Measurements from ENCODE around the gene DIRAS1. TPM values are rescaled to one million over a fixed set of nuclear protein-coding genes. Genes with fewer than 3 reads are reported as not detected.
A peak's percentile ranks its signal among the peaks of the same experiment; 100 is the strongest.

DIRAS1 gene
- total and polyA plus RNA-seq, 12 donors, result 0.09 to 4.8 (median 1.8) TPM

DNA sequence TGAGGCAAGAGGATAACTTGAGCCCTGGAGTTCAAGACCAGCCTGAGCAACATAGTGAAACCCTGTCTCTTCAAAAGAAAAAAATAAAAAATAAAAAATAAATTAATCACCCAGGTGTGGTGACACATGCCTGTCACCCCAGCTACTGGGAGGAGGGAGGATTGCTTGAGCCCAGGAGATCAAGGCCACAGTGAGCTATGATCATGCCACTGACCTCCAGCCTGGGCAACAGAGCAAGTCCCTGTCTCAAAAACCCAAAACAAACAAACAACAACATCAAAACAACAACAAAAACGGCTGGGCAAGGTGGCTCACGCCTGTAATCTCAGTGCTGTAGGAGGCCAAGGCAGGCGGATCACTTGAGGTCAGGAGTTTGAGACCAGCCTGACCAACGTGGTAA is 22.9 kb upstream of the DIRAS1 start:
- 30 to 47% (median 39%) methylated on average over 4 of the region's 4 CpGs for WGBS, 4 donors
- intact Hi-C loops (cut with DNase I), result no loop called here

DNA sequence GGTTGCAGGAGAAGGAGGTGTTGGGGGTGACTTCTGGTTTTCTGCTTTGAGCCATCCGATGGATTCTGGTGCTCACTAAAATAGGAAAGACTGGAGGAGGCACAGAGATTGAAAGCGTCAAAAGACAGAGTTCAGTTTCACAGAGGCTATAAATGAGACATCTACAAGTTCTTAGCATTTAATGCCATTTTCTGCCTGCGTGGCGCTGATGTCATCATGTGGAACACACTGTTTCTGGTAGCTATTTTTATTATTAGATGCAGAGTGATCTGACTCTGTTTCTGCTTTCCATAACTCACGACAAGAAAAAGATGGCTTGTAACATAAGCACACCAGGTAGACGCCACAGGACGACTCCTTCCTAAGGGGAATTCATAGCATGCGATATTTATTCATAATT is 21.9 kb upstream of the DIRAS1 start:
- TF ChIP-seq, protein P1, sequence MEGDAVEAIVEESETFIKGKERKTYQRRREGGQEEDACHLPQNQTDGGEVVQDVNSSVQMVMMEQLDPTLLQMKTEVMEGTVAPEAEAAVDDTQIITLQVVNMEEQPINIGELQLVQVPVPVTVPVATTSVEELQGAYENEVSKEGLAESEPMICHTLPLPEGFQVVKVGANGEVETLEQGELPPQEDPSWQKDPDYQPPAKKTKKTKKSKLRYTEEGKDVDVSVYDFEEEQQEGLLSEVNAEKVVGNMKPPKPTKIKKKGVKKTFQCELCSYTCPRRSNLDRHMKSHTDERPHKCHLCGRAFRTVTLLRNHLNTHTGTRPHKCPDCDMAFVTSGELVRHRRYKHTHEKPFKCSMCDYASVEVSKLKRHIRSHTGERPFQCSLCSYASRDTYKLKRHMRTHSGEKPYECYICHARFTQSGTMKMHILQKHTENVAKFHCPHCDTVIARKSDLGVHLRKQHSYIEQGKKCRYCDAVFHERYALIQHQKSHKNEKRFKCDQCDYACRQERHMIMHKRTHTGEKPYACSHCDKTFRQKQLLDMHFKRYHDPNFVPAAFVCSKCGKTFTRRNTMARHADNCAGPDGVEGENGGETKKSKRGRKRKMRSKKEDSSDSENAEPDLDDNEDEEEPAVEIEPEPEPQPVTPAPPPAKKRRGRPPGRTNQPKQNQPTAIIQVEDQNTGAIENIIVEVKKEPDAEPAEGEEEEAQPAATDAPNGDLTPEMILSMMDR (IDR thresholded peaks at IDR 0.05), result no peak
- TF ChIP-seq POLR2A (IDR thresholded peaks at IDR 0.05), result no peak
- intact Hi-C loops (cut with DNase I), result no loop called here

More for the DNA sequence above, 22.9 kb upstream of the DIRAS1 start:
- Histone ChIP-seq H3K27me3 (no peaks in the 10 kb centered on the region), H3K4me3 (no peak overlapping the region), H3K9me3 (replicated peaks in 1 of 3) (no peaks in the 10 kb centered on the region), H3K27ac (no peak overlapping the region), H3K36me3 (replicated peaks in 1 of 2) (no peaks in the 10 kb centered on the region), H3K4me1 (replicated peaks in 1 of 2) (peaks cover 3 to 4% of the 10 kb centered on the region in 2 donors)
- no peak for DNase-seq
- no peak for TF ChIP-seq POLR2A (IDR thresholded peaks at IDR 0.05)
- TF ChIP-seq, protein P1 (IDR thresholded peaks at IDR 0.05), result no peak

DNA sequence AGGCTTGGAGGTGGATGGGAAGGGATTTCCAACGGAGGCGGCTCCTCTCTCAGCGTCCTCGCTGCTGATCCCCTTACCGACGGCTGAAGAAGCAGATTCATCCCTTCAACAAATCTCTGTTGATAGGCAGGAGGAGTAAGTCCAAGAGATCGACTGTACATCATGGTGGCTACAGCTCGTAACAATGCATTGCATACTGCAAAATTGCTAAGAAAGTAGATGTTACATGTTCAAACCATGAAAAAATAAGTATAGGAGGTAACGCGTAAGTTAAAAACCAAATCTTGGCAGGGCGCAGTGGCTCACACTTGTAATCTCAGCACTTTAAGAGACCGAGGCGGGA is 19.1 kb upstream of the DIRAS1 start:
- Histone ChIP-seq H3K9me3 (replicated peaks in 1 of 3) (no peaks in the 10 kb centered on the region), H3K36me3 (replicated peaks in 1 of 2) (peaks cover 0 to 10% of the 10 kb centered on the region in 2 donors), H3K4me1 (replicated peaks in 1 of 2) (peaks cover 5 to 7% of the 10 kb centered on the region in 2 donors), H3K4me3 (no peak overlapping the region), H3K27me3 (no peaks in the 10 kb centered on the region), H3K27ac (no peak overlapping the region)
- no peak for TF ChIP-seq POLR2A (IDR thresholded peaks at IDR 0.05)
- TF ChIP-seq, protein P1 (IDR thresholded peaks at IDR 0.05), result no peak
- WGBS, 4 donors, result 44 to 70% (median 44%) methylated on average over 8 to 13 of the region's 13 CpGs
- intact Hi-C loops (cut with DNase I), result no loop called here
- no peak for DNase-seq

More for the DNA sequence above, 21.9 kb upstream of the DIRAS1 start:
- H3K36me3 ChIP-seq (replicated peaks in 1 of 2), result no peaks in the 10 kb centered on the region
- no peaks in the 10 kb centered on the region for H3K9me3 ChIP-seq (replicated peaks in 1 of 3)
- no peak for DNase-seq
- no peak overlapping the region for H3K27ac ChIP-seq
- H3K4me1 ChIP-seq (replicated peaks in 1 of 2), result peaks cover 5 to 7% of the 10 kb centered on the region in 2 donors
- no peak overlapping the region for H3K4me3 ChIP-seq
- WGBS, 4 donors, result 65 to 71% (median 67%) methylated on average over 8 of the region's 8 CpGs
- no peaks in the 10 kb centered on the region for H3K27me3 ChIP-seq

DNA sequence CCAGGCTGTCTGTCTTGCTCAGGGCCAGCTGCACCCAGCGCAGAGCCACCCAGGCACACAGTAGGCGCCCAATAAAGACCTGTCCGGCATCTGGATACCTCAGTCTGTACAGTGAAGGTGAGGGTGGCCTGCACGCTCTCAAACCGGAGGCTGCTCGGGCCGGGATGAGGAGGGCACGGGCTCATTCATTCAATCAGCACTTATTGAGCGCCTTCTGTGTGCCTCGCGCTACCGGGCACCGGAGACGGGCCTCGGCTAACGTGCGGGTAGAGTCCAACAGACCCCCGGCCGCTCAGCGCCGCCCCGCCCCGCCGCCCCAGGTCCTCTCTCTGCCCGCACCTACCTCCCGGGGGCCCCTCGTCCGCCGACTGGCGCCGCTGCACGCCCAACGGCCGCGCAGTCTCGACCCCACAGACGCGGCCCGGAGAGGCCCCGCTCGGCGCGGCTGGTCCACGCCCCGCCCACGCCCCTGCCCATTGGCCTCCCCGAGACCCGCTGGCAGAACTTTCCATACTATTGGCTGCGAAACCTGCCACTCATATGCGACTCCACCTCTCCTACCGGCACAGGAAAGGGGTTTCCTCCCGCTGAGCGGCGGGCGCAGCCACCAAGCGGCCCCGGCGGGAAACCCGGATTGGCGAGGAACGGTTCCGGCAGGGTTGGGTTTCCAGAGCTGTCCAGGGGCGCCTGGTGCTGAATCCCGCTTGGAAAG is 18.6 kb upstream of the DIRAS1 start, which contains the start of gene SLC39A3:
Gene SLC39A3, minus strand, starts transcription at position 416 of the 712 bp plus-strand sequence. CDS start 2,760 bp downstream, outside the sequence.
- no peaks in the 10 kb centered on the region for H3K9me3 ChIP-seq (replicated peaks in 1 of 3)
- H3K27ac ChIP-seq, result peak within 1 kb of the TSS in 2 of 5 donors; percentile 57 to 79
- intact Hi-C loops (cut with DNase I), result no loop called here

More for the DNA sequence above, 18.6 kb upstream of the DIRAS1 start, which contains the start of gene SLC39A3:
- peaks cover 0 to 10% of the 10 kb centered on the region in 2 donors for H3K36me3 ChIP-seq (replicated peaks in 1 of 2)
- 0 to 3% (median 1%) methylated on average over 6 to 64 of the region's 64 CpGs for WGBS, 4 donors
- TF ChIP-seq, protein P1 (IDR thresholded peaks at IDR 0.05), result peak in 3 of 6 experiments; percentile 28 to 50 (median 30)
- TF ChIP-seq POLR2A (IDR thresholded peaks at IDR 0.05), result no peak
- H3K27me3 ChIP-seq, result no peaks in the 10 kb centered on the region
- DNase-seq, result peak; percentile 95 to 100 (median 100)
- peaks cover 5 to 7% of the 10 kb centered on the region in 2 donors for H3K4me1 ChIP-seq (replicated peaks in 1 of 2)
- peak within 1 kb of the TSS; percentile 62 to 96 (median 84) for H3K4me3 ChIP-seq
